Panc1 (cell line): ENCODE data around the gene TNFRSF17. TPM values are rescaled to one million over a fixed set of nuclear protein-coding genes. Genes with fewer than 3 reads are reported as not detected.

Experiments used
- ATAC-seq: fragments of 200-7000 bp; cut with Tn5 transposase; 2 replicates; pipeline ENCODE4 v1.9.1; 2020; ENCODE audit warnings: mild to moderate bottlenecking, moderate library complexity
- BruUV-seq: library from RNA; stranded (reverse); fragments of 400-500 nt; replicated peaks from 2 replicates; lab custom pipeline; 2021; lab: Mats Ljungman, UMichigan
- CTCF ChIA-PET: fragments of 300-600 bp; sonication (Branson Sonifier 250); formaldehyde crosslinking; loops from one replicate; lab custom pipeline; 2022; ENCODE audit warnings: antibody characterized with exemption; lab: Charles Lee
- POLR2A ChIA-PET: fragments of 300-600 bp; sonication (Branson Sonifier 250); formaldehyde crosslinking; loops from one replicate; lab custom pipeline; 2022; ENCODE audit warnings: antibody characterized with exemption; lab: Charles Lee
- DNase-seq: peaks from one replicate; pipeline ENCODE4 v3.0.0-alpha.2; 2010; ENCODE audit warnings: low read depth, low spot score
- H3K27ac ChIP-seq: 2 replicates; pipeline ENCODE4 v1.5.1; 2011; ENCODE audit warnings: mild to moderate bottlenecking, low read length, inconsistent platforms
- H3K27me3 ChIP-seq: fragments of 200-500 bp; sonication (Bioruptor generic); 2 replicates; pipeline ENCODE4 v1.6.0; 2014; ENCODE audit warnings: low read length, inconsistent platforms; ENCODE audit not compliant: control insufficient read depth, insufficient read depth
- H3K36me3 ChIP-seq: fragments of 200-500 bp; sonication (Bioruptor generic); 2 replicates; pipeline ENCODE4 v1.5.1; 2014; ENCODE audit warnings: inconsistent platforms, mild to moderate bottlenecking, low read length, moderate library complexity; ENCODE audit not compliant: control insufficient read depth, insufficient read depth
- H3K4me1 ChIP-seq: 2 replicates; pipeline ENCODE4 v1.5.1; 2011; ENCODE audit warnings: inconsistent platforms, mild to moderate bottlenecking, low read length, moderate library complexity; ENCODE audit not compliant: control insufficient read depth, insufficient read depth
- H3K4me3 ChIP-seq, 2 experiments: 2 replicates each; pipeline ENCODE4 v1.5.1; 2011 to 2012; ENCODE audit warnings: low read depth in 2 of 2, low read length in 2 of 2, mild to moderate bottlenecking in 2 of 2, inconsistent platforms in 1 of 2, moderate library complexity in 1 of 2
- H3K9me3 ChIP-seq: fragments of 200-500 bp; sonication (Bioruptor generic); 2 replicates; pipeline ENCODE4 v1.5.1; 2014; ENCODE audit warnings: low read depth, mild to moderate bottlenecking, inconsistent platforms, low read length, moderate library complexity; ENCODE audit not compliant: control insufficient read depth, insufficient read depth
- POLR2AphosphoS5 ChIP-seq: IDR thresholded peaks from 2 replicates; pipeline ENCODE4 v1.6.1; 2012; ENCODE audit warnings: mild to moderate bottlenecking, low read depth, low read length, moderate library complexity
- SIN3A ChIP-seq: IDR thresholded peaks from 2 replicates; pipeline ENCODE4 v1.6.1; 2012; ENCODE audit warnings: low read depth, mild to moderate bottlenecking, low read length, moderate library complexity, borderline replicate concordance; ENCODE audit not compliant: insufficient read depth
- TCF7L2 ChIP-seq: IDR thresholded peaks from 2 replicates; pipeline ENCODE4 v1.6.1; 2011; ENCODE audit warnings: mild to moderate bottlenecking, low read depth, low read length, inconsistent platforms
- in situ Hi-C: cut with HindIII; loops from 2 replicates; pipeline ENCODE4 v1.10.0; 2016; ENCODE audit warnings: low sequenced_read_pairs, low pct_unique_long_range_greater_than_20kb
- intact Hi-C: fragments of 100-400 bp; cut with micrococcal nuclease; formaldehyde crosslinking; loops from one replicate; pipeline ENCODE4 v1.10.0; 2022; ENCODE audit not compliant: unreplicated experiment
- total RNA-seq: library from RNA; stranded (reverse); gene quantifications from one replicate; pipeline ENCODE4 v1.2.1, GENCODE V29; 2021; ENCODE audit not compliant: unreplicated experiment
- TF ChIP-seq, protein P1 (sequence below): fragments of 450-650 bp; IDR thresholded peaks from 2 replicates; pipeline ENCODE4 v1.5.1; 2017; ENCODE audit warnings: mild to moderate bottlenecking
- TF ChIP-seq, protein P2 (sequence below), 2 experiments: IDR thresholded peaks; 2 replicates each; pipeline ENCODE4 v1.6.1; 2011 to 2012; ENCODE audit warnings: low read depth in 2 of 2, control low read depth in 1 of 2, low read length in 1 of 2, mild to moderate bottlenecking in 1 of 2, moderate library complexity in 1 of 2; ENCODE audit not compliant: insufficient read depth in 1 of 2

Gene TNFRSF17
- total RNA-seq, 1 experiment from 2014 or later, result not detected

DNA sequence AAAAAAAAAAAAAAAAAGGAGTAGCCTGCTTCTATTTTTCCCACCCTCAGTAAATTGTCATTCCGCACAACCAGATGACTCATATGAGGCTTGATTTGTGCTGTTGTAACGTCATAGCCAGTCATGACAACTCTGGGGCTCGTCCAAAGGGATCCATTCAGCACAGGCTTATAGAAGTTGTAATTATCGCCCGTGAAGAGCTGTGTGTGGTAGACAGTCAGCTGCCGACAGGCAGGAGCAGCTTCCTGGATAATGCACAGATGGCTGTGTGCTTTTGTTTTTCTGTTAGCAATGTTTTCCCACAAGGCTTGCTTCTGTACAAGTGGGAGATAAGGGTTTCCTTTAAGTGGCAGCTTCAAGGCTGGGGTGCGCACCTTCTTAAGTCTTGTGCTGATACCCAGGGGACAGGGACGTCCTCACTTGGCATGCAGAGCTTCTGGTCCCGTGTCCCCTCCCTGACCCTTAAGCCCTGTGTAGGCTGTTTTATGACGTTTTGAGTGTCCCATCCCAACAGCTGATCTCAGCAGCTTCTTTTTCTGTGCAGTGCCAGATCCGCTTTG lies 37.5 kb downstream of the TNFRSF17 start:
- ATAC-seq, result no peak
- BruUV-seq, result no TSS peak
- TF ChIP-seq, protein P1, sequence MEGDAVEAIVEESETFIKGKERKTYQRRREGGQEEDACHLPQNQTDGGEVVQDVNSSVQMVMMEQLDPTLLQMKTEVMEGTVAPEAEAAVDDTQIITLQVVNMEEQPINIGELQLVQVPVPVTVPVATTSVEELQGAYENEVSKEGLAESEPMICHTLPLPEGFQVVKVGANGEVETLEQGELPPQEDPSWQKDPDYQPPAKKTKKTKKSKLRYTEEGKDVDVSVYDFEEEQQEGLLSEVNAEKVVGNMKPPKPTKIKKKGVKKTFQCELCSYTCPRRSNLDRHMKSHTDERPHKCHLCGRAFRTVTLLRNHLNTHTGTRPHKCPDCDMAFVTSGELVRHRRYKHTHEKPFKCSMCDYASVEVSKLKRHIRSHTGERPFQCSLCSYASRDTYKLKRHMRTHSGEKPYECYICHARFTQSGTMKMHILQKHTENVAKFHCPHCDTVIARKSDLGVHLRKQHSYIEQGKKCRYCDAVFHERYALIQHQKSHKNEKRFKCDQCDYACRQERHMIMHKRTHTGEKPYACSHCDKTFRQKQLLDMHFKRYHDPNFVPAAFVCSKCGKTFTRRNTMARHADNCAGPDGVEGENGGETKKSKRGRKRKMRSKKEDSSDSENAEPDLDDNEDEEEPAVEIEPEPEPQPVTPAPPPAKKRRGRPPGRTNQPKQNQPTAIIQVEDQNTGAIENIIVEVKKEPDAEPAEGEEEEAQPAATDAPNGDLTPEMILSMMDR, result no peak
- no peak for TF ChIP-seq SIN3A
- TF ChIP-seq, protein P2, sequence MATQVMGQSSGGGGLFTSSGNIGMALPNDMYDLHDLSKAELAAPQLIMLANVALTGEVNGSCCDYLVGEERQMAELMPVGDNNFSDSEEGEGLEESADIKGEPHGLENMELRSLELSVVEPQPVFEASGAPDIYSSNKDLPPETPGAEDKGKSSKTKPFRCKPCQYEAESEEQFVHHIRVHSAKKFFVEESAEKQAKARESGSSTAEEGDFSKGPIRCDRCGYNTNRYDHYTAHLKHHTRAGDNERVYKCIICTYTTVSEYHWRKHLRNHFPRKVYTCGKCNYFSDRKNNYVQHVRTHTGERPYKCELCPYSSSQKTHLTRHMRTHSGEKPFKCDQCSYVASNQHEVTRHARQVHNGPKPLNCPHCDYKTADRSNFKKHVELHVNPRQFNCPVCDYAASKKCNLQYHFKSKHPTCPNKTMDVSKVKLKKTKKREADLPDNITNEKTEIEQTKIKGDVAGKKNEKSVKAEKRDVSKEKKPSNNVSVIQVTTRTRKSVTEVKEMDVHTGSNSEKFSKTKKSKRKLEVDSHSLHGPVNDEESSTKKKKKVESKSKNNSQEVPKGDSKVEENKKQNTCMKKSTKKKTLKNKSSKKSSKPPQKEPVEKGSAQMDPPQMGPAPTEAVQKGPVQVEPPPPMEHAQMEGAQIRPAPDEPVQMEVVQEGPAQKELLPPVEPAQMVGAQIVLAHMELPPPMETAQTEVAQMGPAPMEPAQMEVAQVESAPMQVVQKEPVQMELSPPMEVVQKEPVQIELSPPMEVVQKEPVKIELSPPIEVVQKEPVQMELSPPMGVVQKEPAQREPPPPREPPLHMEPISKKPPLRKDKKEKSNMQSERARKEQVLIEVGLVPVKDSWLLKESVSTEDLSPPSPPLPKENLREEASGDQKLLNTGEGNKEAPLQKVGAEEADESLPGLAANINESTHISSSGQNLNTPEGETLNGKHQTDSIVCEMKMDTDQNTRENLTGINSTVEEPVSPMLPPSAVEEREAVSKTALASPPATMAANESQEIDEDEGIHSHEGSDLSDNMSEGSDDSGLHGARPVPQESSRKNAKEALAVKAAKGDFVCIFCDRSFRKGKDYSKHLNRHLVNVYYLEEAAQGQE (IDR thresholded peaks at IDR 0.05; ENCODE audit: insufficient read depth in 1 of 2, low read depth in 2 of 2, low read length in 1 of 2), result no peak
- TF ChIP-seq POLR2AphosphoS5, result no peak
- TF ChIP-seq TCF7L2, result no peak
- ChIA-PET POLR2A (interaction anchor here (0.5 to 0.7 kb wide), 2 partner anchors 15 to 21 kb away, joined by 5 to 7 read pairs; no protein-coding TSS in a partner anchor), CTCF (no interaction called here)
- Histone ChIP-seq H3K27ac (no peak overlapping the region), H3K36me3 (no peaks in the 10 kb centered on the region), H3K4me3 (no peak overlapping the region), H3K27me3 (no peaks in the 10 kb centered on the region), H3K9me3 (no peaks in the 10 kb centered on the region), H3K4me1 (no peaks in the 10 kb centered on the region)
- in situ Hi-C loops, result no loop called here
- DNase-seq, result no peak
- intact Hi-C loops, result no loop called here

GRCh38 chr16:12006637-12007036 lies 41.6 kb downstream of the TNFRSF17 start:
- no peak overlapping the region for H3K27ac ChIP-seq
- TF ChIP-seq TCF7L2 (no peak), POLR2AphosphoS5 (no peak), SIN3A (no peak)
- TF ChIP-seq, protein P2 (IDR thresholded peaks at IDR 0.05; ENCODE audit: insufficient read depth in 1 of 2, low read depth in 2 of 2, low read length in 1 of 2), result no peak
- TF ChIP-seq, protein P1, result no peak
- ATAC-seq, result no peak
- intact Hi-C loops (no loop called here), in situ Hi-C loops (no loop called here)
- H3K4me3 ChIP-seq, result no peak overlapping the region
- ChIA-PET CTCF (no interaction called here), POLR2A (no interaction called here)
- no TSS peak for BruUV-seq
- DNase-seq, result no peak
- no peaks in the 10 kb centered on the region for H3K9me3 ChIP-seq
- no peaks in the 10 kb centered on the region for H3K27me3 ChIP-seq
- no peaks in the 10 kb centered on the region for H3K4me1 ChIP-seq
- no peaks in the 10 kb centered on the region for H3K36me3 ChIP-seq
